Colonic mucosa (tissue), 4 donors: Measurements from ENCODE around the gene ADRA2C. TPM values are rescaled to one million over a fixed set of nuclear protein-coding genes. Genes with fewer than 3 reads are reported as not detected.

Experiments used
- DNase-seq: peaks from one replicate; pipeline ENCODE4 v3.0.0-alpha.2; 2020
- H3K27ac ChIP-seq: fragments of 200-600 bp; one replicate; pipeline ENCODE4 v1.8.0; 2021
- H3K27me3 ChIP-seq: fragments of 200-600 bp; one replicate; pipeline ENCODE4 v1.8.0; 2021
- H3K36me3 ChIP-seq: fragments of 200-600 bp; one replicate; pipeline ENCODE4 v1.8.0; 2021
- H3K4me1 ChIP-seq: fragments of 200-600 bp; one replicate; pipeline ENCODE4 v1.8.0; 2021; ENCODE audit warnings: mild to moderate bottlenecking
- H3K4me3 ChIP-seq: fragments of 200-600 bp; one replicate; pipeline ENCODE4 v1.8.0; 2021
- H3K9ac ChIP-seq, 2 donors: one replicate each; pipeline ENCODE4 v1.7.0; 2013; ENCODE audit warnings: control low read depth in 2 of 2, low read depth in 2 of 2, low read length in 2 of 2
- H3K9me3 ChIP-seq: fragments of 200-600 bp; one replicate; pipeline ENCODE4 v1.8.0; 2021
- intact Hi-C: fragments of 100-400 bp; cut with DNase I; formaldehyde crosslinking; loops from one replicate; pipeline ENCODE4 v1.14.1; 2022
- total RNA-seq, 2 donors: library from RNA; stranded (reverse); fragmentation: NEBNext Ultra II Directional in 1 of 2; extraction: Animal tissue kit (Norgen Biotek cat#: 25700) in 1 of 2; gene quantifications; one replicate each; pipeline ENCODE4 v1.2.1, GENCODE V29; 2021
- TF ChIP-seq, protein P1 (sequence below): fragments of 200-600 bp; IDR thresholded peaks from one replicate; pipeline ENCODE4 v1.8.0; 2022; ENCODE audit warnings: antibody characterized with exemption, mild to moderate bottlenecking
- donor health status: healthy.
- donor health status: DM: no; HTN: no; CAD: no.
- donor health status: DM: no; HTN: no; CAD: no.

ADRA2C gene
- total RNA-seq, 2 donors from 2014 or later, result 0.61 to 0.69 TPM

GRCh38 chr4:3729188-3729881, 36.9 kb upstream of the ADRA2C start:
- intact Hi-C loops, result no loop called here
- no peak overlapping the region for H3K4me3 ChIP-seq

GRCh38 chr4:3729882-3730226, 36.3 kb upstream of the ADRA2C start:
- Histone ChIP-seq H3K27me3 (peaks cover 6% of the 10 kb centered on the region), H3K9me3 (no peaks in the 10 kb centered on the region), H3K27ac (no peak overlapping the region), H3K4me1 (no peaks in the 10 kb centered on the region), H3K36me3 (no peaks in the 10 kb centered on the region), H3K9ac (no peak overlapping the region), H3K4me3 (no peak overlapping the region)
- intact Hi-C loops, result no loop called here
- TF ChIP-seq, protein P1, sequence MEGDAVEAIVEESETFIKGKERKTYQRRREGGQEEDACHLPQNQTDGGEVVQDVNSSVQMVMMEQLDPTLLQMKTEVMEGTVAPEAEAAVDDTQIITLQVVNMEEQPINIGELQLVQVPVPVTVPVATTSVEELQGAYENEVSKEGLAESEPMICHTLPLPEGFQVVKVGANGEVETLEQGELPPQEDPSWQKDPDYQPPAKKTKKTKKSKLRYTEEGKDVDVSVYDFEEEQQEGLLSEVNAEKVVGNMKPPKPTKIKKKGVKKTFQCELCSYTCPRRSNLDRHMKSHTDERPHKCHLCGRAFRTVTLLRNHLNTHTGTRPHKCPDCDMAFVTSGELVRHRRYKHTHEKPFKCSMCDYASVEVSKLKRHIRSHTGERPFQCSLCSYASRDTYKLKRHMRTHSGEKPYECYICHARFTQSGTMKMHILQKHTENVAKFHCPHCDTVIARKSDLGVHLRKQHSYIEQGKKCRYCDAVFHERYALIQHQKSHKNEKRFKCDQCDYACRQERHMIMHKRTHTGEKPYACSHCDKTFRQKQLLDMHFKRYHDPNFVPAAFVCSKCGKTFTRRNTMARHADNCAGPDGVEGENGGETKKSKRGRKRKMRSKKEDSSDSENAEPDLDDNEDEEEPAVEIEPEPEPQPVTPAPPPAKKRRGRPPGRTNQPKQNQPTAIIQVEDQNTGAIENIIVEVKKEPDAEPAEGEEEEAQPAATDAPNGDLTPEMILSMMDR, result no peak
- DNase-seq, result no peak

More at GRCh38 chr4:3729188-3729881, 36.9 kb upstream of the ADRA2C start:
- Histone ChIP-seq H3K36me3 (no peaks in the 10 kb centered on the region), H3K27ac (no peak overlapping the region), H3K27me3 (peaks cover 8% of the 10 kb centered on the region), H3K9me3 (no peaks in the 10 kb centered on the region), H3K4me1 (no peaks in the 10 kb centered on the region), H3K9ac (no peak overlapping the region)
- TF ChIP-seq, protein P1, result no peak
- no peak for DNase-seq

- intact Hi-C loops, result no loop called here
- no peaks in the 10 kb centered on the region for H3K9me3 ChIP-seq
- H3K27me3 ChIP-seq, result peaks cover 4% of the 10 kb centered on the region
- no peaks in the 10 kb centered on the region for H3K36me3 ChIP-seq
- TF ChIP-seq, protein P1, result no peak
- no peak overlapping the region for H3K9ac ChIP-seq
- H3K4me3 ChIP-seq, result no peak overlapping the region
- H3K27ac ChIP-seq, result no peak overlapping the region
- no peak for DNase-seq
- no peaks in the 10 kb centered on the region for H3K4me1 ChIP-seq
Measured at GRCh38 chr4:3730422-3731190, 35.6 kb upstream of the ADRA2C start.

DNA sequence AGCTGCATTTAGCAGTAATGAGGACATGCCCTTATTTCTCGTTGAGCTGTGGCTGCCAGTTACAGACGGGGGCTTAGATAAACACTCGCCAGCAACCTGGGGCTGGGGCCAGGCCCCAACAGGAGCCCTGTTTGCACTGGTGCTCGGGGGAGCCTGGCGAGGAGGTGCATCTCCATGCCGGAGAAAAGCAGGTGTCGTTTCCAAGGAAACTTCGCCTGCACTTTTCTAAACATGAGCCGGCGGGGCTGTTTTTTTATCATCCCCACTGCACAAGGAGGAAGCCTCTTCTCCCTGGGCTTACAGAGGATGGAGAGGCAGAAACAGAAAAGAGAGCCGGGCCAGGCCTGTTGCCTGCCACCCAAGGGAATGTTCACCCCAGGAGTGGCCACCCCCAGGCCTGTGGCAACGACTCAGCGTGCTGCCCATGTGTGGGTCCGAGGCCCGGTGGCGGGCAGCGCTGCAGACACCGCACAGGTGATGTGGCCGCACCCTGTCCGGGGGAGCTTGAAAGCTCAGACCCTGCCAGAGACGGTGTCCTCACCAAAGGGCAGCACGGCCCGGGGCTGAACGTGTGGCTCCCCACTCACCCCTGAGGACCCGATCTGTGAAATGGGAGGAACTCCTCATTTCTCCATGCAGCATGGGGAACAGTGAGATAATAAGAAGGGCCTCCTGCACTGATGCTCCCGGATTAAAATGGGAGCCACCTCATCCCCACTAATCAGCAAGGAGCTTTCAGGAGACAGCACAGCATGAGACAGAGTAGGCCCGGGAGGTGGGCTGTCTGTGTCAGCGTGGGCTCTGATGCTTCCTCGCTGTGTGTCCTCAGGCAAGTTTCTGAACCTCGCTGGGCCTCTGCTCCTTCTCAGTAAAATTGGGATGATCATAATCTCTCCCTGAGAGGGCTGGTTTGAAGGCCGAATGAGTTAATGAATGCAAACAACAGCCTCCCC, 33.8 kb upstream of the ADRA2C start:
- intact Hi-C loops, result no loop called here
- no peaks in the 10 kb centered on the region for H3K36me3 ChIP-seq

More for the DNA sequence above, 33.8 kb upstream of the ADRA2C start:
- no peak for DNase-seq
- no peaks in the 10 kb centered on the region for H3K9me3 ChIP-seq
- H3K9ac ChIP-seq, result no peak overlapping the region
- H3K27me3 ChIP-seq, result no peaks in the 10 kb centered on the region
- H3K4me3 ChIP-seq, result no peak overlapping the region
- no peak overlapping the region for H3K27ac ChIP-seq
- H3K4me1 ChIP-seq, result no peaks in the 10 kb centered on the region
- TF ChIP-seq, protein P1, result no peak
